ENCODE measurements around the gene OR2G3.

The OR2G3 gene

DNA sequence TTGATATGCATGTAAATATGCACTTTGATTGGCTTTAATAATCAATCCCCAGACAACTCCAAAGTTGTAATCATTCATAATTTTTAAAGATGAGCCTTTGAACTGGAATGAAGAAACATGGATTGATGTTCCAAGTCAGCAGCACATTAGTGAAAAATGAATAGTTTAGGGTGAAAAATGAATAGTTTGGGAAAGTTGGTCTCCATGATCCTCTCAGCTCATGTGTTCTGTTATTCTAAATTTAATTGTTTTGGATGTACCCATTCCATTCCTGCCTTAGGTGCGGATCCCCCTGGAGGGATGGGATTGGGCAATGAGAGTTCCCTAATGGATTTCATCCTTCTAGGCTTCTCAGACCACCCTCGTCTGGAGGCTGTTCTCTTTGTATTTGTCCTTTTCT is at the start of gene OR2G3:
Gene OR2G3 (plus strand): TSS at position 301 of the 400 bp plus-strand sequence. CDS start 0 bp downstream, at position 301.
- DNase-seq (ENCODE audit: low spot score) = no peak

- DNase-seq (ENCODE audit: low spot score) = no peak
These were observed 47.3 kb upstream of the OR2G3 start for GRCh38 chr1:247557926-247558674.

GRCh38 chr1:247561711-247562110 is 43.7 kb upstream of the OR2G3 start:
- no peak for DNase-seq (ENCODE audit: low spot score)

GRCh38 chr1:247562198-247562597 is 43.2 kb upstream of the OR2G3 start:
- DNase-seq (ENCODE audit: low spot score) = no peak

DNA sequence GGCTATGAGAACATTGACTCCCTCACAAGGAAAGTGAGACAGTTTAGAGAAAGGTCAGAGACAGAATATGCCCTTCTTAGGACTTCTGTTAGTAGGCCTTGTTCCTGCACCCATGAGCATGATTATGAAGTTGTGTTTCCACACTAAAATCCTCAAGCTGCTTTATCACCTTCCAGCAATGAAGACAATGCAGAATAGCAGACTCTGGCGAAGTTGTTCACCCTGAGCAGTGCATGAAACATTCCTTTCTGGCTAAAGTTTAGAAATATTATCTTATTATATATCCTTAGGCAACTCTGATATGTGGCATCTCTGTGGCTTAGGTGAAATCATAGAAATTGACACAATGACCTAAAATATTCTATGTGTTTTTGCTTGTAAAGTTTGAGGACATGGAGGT is 31.1 kb upstream of the OR2G3 start:
- no peak for DNase-seq (ENCODE audit: low spot score)

- DNase-seq (ENCODE audit: low spot score) = no peak
These were observed 30.7 kb upstream of the OR2G3 start for GRCh38 chr1:247574664-247575063.

DNA sequence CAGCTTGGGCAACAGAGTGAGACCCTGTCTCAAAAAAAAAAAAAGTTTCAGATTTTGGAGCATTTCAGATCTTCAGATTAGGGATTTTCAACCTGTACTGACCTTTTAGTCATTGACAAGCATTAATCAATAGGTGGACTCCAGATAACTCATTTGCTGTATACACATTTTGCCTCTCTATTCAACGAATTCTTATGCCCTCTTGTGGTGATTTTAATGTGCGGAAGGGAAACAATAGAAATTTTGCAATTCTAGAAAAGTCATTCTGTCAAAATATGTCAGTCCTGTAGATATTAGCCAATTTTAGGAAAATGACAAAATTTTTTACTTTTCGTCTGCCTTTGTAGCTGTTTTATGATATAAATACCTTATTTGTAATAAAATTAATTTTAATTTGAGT is 28.9 kb upstream of the OR2G3 start:
- DNase-seq (ENCODE audit: low spot score) = no peak

DNA sequence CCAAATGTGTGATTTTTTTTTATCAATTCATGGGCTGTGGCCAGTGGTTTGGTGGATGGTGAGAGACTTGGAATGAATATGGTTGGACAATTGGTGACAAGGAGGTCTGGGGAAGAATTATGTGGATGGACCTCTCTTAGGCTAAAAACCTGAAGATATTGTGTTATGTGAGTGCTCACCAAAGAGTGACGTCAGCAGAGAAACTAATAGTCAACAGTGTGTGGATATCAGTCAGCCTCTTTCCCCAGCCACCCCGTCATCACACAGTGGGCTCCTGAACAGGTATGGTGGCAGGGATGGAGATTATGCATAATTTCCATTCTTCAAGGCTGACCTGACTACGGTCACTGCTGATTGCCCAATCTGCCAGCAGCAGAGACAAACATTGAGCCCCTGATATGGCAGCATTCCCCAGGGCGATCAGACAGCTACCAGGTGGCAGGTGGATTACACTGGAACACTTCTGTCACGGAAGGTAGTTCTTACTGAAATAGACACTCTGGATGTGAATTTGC is 26.4 kb upstream of the OR2G3 start:
- no peak for DNase-seq (ENCODE audit: low spot score)

GRCh38 chr1:247588060-247588459 is 17.3 kb upstream of the OR2G3 start, which contains the start of gene OR2G2:
Gene OR2G2 (plus strand): TSS chr1:247588360. CDS start chr1:247588360, 0 bp downstream.
- no peak for DNase-seq (ENCODE audit: low spot score)

DNA sequence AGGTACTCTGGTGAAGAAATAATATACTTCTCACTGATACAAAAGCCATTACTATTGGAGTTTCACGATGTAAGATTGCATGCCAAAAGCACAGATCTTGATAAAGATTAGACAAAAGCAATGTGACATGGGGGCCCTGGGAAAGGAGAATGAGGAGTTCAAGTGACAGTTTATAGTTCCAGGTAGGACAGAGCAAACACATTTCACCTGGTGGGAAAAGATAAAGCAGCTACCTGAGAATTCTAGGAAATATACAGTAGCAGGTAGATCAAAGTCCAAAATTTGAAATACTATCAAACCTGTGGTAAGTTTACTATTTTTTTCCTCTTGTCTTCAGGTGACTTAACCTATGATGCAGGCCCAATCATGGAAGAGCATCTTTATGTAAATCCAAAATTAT is 8.0 kb downstream of the OR2G3 start:
- DNase-seq (ENCODE audit: low spot score) = no peak

GRCh38 chr1:247614625-247615024 is 9.2 kb downstream of the OR2G3 start:
- DNase-seq (ENCODE audit: low spot score) = no peak

- no peak for DNase-seq (ENCODE audit: low spot score)
These were observed 22.6 kb downstream of the OR2G3 start for GRCh38 chr1:247627951-247628350.

DNA sequence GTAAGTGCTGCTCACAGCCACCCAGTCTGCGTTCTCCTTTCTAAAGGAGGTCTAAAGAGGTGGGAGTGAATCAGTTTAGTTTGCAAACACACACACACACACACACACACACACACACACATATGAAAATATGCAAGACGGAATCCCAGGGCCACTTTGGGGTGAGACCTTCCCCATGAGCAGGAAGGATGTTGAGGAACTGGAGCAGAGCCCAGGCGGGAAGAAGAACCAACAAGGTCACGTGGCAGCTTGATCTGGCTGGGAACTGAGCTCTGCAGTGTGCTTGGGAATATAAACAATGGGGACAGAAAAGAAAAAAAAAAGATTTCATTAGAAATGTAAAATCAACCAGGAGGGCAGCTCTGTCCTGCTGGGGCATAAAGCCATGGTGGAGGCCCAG is 32.6 kb downstream of the OR2G3 start:
- no peak for DNase-seq (ENCODE audit: low spot score)

DNA sequence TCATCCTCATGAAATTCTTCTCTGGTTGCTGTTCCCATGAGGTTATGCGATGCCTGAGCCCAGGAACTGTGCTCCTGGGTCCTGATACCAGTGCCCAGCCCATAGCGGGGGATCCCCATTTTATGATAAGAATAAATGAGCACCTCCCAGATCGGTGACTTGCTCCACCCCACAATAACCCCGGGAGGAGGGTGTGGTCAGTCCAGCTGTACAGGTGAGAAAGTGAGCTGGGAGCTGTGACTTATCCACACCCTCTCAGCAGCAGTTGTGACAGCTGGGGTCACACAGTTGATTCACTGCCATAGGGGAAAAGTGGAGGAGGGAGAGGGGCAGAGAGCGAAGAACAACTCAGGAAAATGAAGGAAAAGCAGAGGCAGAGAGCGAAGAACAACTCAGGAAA is 33.4 kb downstream of the OR2G3 start:
- no peak for DNase-seq (ENCODE audit: low spot score)

DNA sequence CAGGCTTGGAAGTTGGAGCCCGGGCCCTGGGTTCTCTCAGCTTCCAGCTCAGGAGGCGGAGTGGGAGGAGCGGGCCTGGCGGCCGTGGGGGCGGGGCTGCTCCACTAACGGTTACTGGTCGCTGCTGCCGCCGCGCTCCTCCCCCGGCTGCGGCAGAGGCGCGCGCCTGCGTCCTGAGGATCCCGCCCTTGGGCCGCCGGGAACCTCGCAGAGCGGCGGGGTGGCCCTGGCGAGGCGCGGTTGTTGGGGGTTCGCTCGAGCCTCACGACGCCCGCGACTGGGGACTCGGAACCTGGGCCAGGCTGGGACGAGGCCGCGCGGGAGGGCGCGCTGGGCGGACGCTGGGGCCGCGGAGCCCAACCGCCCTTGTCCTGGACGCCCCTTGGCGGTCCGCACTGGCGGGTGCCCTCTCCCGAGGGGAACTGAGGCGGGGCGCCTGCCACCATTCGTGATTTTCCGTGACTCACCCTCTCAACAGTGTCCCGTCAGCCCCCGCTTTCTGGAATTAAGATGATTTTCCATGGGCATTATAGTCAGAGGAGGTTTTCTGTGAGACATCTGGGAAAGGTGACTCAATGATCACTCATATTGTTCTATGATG is 34.1 kb downstream of the OR2G3 start:
- DNase-seq (ENCODE audit: low spot score) = peak; percentile 32

GRCh38 chr1:247642742-247643141 is 37.4 kb downstream of the OR2G3 start:
- no peak for DNase-seq (ENCODE audit: low spot score)

GRCh38 chr1:247646867-247647266 is 41.5 kb downstream of the OR2G3 start:
- DNase-seq (ENCODE audit: low spot score) = no peak

GRCh38 chr1:247647864-247648263 is 42.5 kb downstream of the OR2G3 start:
- no peak for DNase-seq (ENCODE audit: low spot score)

DNA sequence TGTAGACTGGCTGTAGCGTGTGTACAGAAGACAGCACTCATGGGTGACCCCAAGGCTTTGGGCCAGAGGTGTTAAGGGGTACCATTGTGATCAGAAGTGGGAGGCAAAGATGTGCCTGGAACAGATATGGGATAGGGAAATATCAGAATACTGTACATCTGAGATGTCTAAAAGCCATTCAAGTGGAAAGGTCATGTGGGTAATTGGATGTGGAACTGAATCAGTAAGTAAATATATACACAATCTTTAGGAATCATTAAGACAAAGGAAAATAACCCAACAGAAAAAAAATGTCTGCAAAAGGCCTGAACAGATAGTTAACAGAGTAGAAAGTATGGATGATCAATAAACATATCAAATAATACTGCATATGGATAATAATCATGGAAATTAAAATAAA is 47.7 kb downstream of the OR2G3 start:
- DNase-seq (ENCODE audit: low spot score) = no peak
